ENCODE results near the gene ZNF205. TPM values are rescaled to one million over a fixed set of nuclear protein-coding genes. Genes with fewer than 3 reads are reported as not detected.

ZNF205 gene
- total and polyA plus RNA-seq, 2 of the 13 experiments (the other 11 are each of a cell fraction or from before 2014, with no cell fraction given): 5.8 to 10.2 TPM

DNA sequence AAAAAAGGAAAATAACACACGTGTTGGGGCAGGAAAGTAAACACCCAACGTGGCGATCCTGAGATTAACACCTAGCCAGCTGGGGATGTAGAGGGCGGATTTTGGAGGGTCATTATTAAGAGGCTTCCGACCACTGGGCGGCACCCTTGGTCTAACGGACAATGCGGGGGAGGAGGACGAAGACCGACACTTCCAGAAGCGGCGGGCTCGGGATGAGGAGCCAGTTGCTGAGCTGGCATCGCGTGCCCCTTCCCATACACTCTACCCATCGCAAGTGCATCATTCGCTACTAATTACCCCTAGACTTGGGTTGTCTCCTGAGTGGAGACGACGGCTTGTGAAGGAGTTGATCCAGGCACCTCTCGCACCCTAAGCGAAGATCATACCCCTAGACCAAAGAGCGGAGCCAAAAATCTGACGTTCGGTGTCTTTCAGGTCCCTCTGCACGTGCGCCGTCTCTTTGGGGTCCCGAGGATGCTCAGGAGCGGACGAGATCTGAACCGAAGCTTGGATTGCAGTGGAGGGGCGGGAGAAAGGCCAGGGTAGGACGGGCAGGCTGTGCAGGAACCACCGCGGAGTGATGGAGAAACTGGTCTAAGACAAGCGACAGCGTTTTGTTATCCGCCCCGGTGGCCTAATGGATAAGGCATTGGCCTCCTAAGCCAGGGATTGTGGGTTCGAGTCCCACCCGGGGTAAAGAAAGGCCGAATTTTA lies 40.0 kb downstream of the ZNF205 start:
- Histone ChIP-seq H3K4me1 (ENCODE audit: insufficient read depth, low read length) (peaks cover 33% of the 10 kb centered on the region), H3K36me3 (replicated peaks in 1 of 2; ENCODE audit: control insufficient read depth in 1 of 2, insufficient read depth in 2 of 2, low read length in 2 of 2) (no peaks in the 10 kb centered on the region), H4K20me1 (ENCODE audit: insufficient read depth, low read length) (no peaks in the 10 kb centered on the region), H3K9me3 (ENCODE audit: low read length) (no peaks in the 10 kb centered on the region), H3K79me2 (ENCODE audit: insufficient read depth, low read length) (no peaks in the 10 kb centered on the region), H3K4me3 (replicated peaks in 1 of 3; ENCODE audit: insufficient read depth in 1 of 3, low read depth in 2 of 3, low read length in 3 of 3) (peak overlapping the region; percentile 52 to 78 (median 70)), H3K9ac (ENCODE audit: insufficient read depth, low read depth, low read length) (peak overlapping the region; percentile 32; the same call in 1 of the 2 replicates), H3K4me2 (ENCODE audit: low read depth, low read length) (peak overlapping the region; percentile 97), H3K27ac (ENCODE audit: extremely low read length, insufficient read depth, low read length) (peak overlapping the region; percentile 21), H2AFZ (ENCODE audit: low read length) (peak overlapping the region; percentile 88), H3K27me3 (ENCODE audit: control insufficient read depth in 1 of 2, insufficient read depth in 2 of 2, low read length in 2 of 2) (peaks cover 0 to 17% of the 10 kb centered on the region in 2 experiments; a peak in 3 of 5 replicates)
- in situ Hi-C loops (cut with HindIII; ENCODE audit: extremely low pct_ligation_motif_present, low pct_unique_long_range_greater_than_20kb) (no loop called here), intact Hi-C loops (cut with micrococcal nuclease; ENCODE audit: unreplicated experiment) (loop anchor here (2.0 to 5.0 kb wide), 2 partner anchors 18 to 35 kb away; partner anchors contain the start of gene OR1F1)
- peak; percentile 13 for ATAC-seq
- peak; percentile 92 for DNase-seq (ENCODE audit: low spot score)
- no TSS peak for BruUV-seq (replicated peaks)
- peak; percentile 8 for FAIRE-seq
- 5% methylated on average over 28 of the region's 42 CpGs for WGBS (ENCODE audit: low lambda C conversion rate)
- POLR2A ChIA-PET: interaction anchor here (1.1 to 1.4 kb wide), 3 partner anchors 18 to 35 kb away, joined by 3 to 6 read pairs (median 3); partner anchors contain the start of genes OR1F1 and ZNF213
- CTCF ChIA-PET (ENCODE audit: low intra/inter-chr PET ratio, low total read pairs): interaction anchor here (1.1 to 2.8 kb wide), 3 partner anchors 11 to 22 kb away, joined by 3 to 18 read pairs (median 3); no protein-coding TSS in a partner anchor
- TF ChIP-seq TEF (CRISPR knock-in tag; IDR thresholded peaks at IDR 0.05): no peak
- TF ChIP-seq SRF (IDR thresholded peaks at IDR 0.05; ENCODE audit: low read depth, low read length): no peak
- TF ChIP-seq PTBP1 (IDR thresholded peaks at IDR 0.05; ENCODE audit: low read depth, low read length, poor library complexity, severe bottlenecking): no peak
- TF ChIP-seq ZNF468 (CRISPR knock-in tag; IDR thresholded peaks at IDR 0.05): no peak
- no peak for TF ChIP-seq DPF2 (CRISPR knock-in tag; IDR thresholded peaks at IDR 0.05; ENCODE audit: borderline replicate concordance, low read depth)
- peak; percentile 93 for TF ChIP-seq XRCC5 (optimal IDR thresholded peaks at IDR 0.05; ENCODE audit: low read length)
- TF ChIP-seq ZFP82 (CRISPR knock-in tag; IDR thresholded peaks at IDR 0.05; ENCODE audit: borderline replicate concordance): no peak
- TF ChIP-seq ESRRA (CRISPR knock-in tag; IDR thresholded peaks at IDR 0.05; ENCODE audit: low read depth): no peak
- TF ChIP-seq ZNF432 (CRISPR knock-in tag; IDR thresholded peaks at IDR 0.05; ENCODE audit: borderline replicate concordance): no peak
- no peak for TF ChIP-seq HOXD1 (CRISPR knock-in tag; IDR thresholded peaks at IDR 0.05)
- TF ChIP-seq, protein P1, sequence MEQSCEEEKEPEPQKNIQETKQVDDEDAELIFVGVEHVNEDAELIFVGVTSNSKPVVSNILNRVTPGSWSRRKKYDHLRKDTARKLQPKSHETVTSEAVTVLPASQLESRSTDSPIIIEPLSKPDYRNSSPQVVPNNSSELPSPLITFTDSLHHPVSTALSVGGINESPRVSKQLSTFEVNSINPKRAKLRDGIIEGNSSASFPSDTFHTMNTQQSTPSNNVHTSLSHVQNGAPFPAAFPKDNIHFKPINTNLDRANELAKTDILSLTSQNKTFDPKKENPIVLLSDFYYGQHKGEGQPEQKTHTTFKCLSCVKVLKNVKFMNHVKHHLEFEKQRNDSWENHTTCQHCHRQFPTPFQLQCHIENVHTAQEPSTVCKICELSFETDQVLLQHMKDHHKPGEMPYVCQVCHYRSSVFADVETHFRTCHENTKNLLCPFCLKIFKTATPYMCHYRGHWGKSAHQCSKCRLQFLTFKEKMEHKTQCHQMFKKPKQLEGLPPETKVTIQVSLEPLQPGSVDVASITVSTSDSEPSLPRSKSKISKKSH (CRISPR knock-in tag; IDR thresholded peaks at IDR 0.05; ENCODE audit: borderline replicate concordance): peak; percentile 66; the same call in 1 of the 2 replicates
- TF ChIP-seq JUNB (CRISPR knock-in tag; IDR thresholded peaks at IDR 0.05; ENCODE audit: borderline replicate concordance): 0 out of 2 replicates have a peak, but pooled peaks have one; percentile 20
- TF ChIP-seq THRA (CRISPR knock-in tag; IDR thresholded peaks at IDR 0.05; ENCODE audit: borderline replicate concordance): peak; percentile 60
- TF ChIP-seq, protein P2, sequence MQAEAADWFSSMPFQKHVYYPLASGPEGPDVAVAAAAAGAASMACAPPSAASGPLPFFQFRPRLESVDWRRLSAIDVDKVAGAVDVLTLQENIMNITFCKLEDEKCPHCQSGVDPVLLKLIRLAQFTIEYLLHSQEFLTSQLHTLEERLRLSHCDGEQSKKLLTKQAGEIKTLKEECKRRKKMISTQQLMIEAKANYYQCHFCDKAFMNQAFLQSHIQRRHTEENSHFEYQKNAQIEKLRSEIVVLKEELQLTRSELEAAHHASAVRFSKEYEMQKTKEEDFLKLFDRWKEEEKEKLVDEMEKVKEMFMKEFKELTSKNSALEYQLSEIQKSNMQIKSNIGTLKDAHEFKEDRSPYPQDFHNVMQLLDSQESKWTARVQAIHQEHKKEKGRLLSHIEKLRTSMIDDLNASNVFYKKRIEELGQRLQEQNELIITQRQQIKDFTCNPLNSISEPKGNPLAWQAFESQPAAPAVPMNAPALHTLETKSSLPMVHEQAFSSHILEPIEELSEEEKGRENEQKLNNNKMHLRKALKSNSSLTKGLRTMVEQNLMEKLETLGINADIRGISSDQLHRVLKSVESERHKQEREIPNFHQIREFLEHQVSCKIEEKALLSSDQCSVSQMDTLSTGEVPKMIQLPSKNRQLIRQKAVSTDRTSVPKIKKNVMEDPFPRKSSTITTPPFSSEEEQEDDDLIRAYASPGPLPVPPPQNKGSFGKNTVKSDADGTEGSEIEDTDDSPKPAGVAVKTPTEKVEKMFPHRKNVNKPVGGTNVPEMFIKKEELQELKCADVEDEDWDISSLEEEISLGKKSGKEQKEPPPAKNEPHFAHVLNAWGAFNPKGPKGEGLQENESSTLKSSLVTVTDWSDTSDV (CRISPR knock-in tag; IDR thresholded peaks at IDR 0.05): no peak
- no peak for TF ChIP-seq ZBTB3 (CRISPR knock-in tag; IDR thresholded peaks at IDR 0.05; ENCODE audit: borderline replicate concordance, low read depth)
- TF ChIP-seq ZNF567 (CRISPR knock-in tag; IDR thresholded peaks at IDR 0.05; ENCODE audit: borderline replicate concordance): peak; percentile 70; the same call in 1 of the 2 replicates

Data from HepG2 (cell line).